ENCODE data around the gene NAALADL1. TPM values are rescaled to one million over a fixed set of nuclear protein-coding genes. Genes with fewer than 3 reads are reported as not detected.

NAALADL1 gene
- total RNA-seq, 1 donor from 2014 or later, result 21.7 TPM

DNA sequence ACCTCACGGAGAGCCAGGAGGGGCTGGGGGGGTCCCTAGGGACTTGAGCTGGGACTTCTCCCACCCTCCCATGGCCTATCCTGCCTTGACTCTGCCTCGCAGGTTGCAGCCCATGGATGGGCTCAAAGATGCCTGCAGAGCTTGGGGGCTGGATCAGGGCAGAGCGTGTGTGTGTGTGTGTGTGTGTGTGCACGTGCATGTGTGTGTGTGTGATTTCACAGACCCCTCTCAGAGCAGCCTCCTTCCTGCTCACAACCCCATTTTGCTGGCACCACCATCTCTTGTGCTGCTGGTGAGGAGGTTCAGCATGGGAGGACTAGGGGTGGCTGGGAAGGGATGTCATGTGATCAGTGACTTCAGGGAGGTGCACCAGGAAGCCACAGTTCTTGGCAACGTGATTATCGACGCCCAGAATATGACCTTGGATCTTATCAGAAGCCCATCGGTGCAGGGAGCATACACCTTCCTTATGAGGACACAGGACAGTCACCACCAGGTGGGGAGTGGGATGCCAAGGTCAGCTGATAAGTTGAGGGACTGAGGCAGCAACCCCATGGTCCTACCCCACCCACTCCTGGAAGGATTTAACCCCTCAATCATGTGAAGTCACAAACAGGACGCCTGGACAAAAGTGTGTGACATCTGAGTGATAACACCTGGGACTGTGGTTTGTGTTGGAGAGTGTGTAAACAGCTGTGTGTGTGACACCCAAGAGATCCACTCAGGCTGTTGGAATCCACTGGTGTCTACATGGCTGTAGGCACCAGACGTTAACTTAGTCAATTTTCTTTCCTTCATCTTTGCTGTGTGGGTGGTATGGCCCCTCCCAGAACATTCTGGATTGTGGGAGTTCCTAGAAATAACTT is 1.8 kb upstream of the NAALADL1 start:
- TF ChIP-seq, protein P1, sequence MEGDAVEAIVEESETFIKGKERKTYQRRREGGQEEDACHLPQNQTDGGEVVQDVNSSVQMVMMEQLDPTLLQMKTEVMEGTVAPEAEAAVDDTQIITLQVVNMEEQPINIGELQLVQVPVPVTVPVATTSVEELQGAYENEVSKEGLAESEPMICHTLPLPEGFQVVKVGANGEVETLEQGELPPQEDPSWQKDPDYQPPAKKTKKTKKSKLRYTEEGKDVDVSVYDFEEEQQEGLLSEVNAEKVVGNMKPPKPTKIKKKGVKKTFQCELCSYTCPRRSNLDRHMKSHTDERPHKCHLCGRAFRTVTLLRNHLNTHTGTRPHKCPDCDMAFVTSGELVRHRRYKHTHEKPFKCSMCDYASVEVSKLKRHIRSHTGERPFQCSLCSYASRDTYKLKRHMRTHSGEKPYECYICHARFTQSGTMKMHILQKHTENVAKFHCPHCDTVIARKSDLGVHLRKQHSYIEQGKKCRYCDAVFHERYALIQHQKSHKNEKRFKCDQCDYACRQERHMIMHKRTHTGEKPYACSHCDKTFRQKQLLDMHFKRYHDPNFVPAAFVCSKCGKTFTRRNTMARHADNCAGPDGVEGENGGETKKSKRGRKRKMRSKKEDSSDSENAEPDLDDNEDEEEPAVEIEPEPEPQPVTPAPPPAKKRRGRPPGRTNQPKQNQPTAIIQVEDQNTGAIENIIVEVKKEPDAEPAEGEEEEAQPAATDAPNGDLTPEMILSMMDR (IDR thresholded peaks at IDR 0.05; ENCODE audit: insufficient read depth, low read length, poor library complexity, severe bottlenecking), result no peak
- Histone ChIP-seq H3K4me3 (ENCODE audit: low read depth, low read length) (no peak overlapping the region), H3K36me3 (ENCODE audit: control insufficient read depth, insufficient read depth, low read length) (no peaks in the 10 kb centered on the region), H3K27me3 (ENCODE audit: control insufficient read depth, insufficient read depth, low read length) (no peaks in the 10 kb centered on the region)
- DNase-seq (ENCODE audit: low read depth), result no peak

DNA sequence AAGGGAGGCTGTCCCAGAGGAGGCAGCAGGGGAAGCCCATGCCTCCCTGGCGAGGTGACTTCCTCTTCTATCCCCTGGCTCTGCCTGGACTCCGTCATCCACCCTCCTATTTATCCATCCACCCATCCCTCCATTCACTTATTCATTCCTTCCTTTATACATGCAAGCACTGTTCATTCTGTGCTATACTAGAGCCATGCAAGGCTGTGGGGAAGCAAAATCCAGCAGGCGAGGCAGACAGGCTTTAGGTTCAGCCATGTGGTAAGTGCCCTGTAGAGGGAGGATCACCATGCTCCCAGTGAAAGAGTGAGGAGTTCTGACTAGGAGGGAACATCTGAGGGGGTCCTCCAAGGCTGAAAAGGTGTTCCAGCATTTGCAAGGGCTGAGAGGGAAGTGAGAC is 1.2 kb upstream of the NAALADL1 start:
- Histone ChIP-seq H3K27me3 (ENCODE audit: control insufficient read depth, insufficient read depth, low read length) (peaks cover 2% of the 10 kb centered on the region), H3K36me3 (ENCODE audit: control insufficient read depth, insufficient read depth, low read length) (no peaks in the 10 kb centered on the region), H3K4me3 (ENCODE audit: low read depth, low read length) (no peak overlapping the region)
- DNase-seq (ENCODE audit: low read depth), result no peak
- TF ChIP-seq, protein P1 (IDR thresholded peaks at IDR 0.05; ENCODE audit: insufficient read depth, low read length, poor library complexity, severe bottlenecking), result no peak

DNA sequence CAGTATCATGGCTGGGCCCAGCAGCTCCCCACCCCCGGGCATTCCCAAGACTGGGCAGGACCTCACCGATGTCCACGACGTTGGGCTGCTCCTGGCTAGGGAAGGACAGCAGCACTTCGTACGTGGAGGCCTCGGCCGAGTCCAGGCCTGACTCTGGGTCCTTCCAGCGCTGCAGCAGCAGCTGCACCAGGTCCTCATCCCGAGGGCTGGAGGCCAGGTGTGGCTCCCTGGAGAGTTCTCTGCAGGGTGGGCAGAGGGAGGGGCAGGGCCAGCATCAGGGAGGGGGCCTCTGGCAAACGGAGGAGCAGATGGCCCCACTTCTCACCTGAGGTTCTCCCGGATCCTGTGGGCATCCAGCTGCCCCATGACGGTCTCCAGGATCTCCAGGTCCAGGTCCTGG is 341 bp downstream of the NAALADL1 start:
- Histone ChIP-seq H3K36me3 (ENCODE audit: control insufficient read depth, insufficient read depth, low read length) (no peaks in the 10 kb centered on the region), H3K4me3 (ENCODE audit: low read depth, low read length) (no peak overlapping the region), H3K27me3 (ENCODE audit: control insufficient read depth, insufficient read depth, low read length) (peaks cover 2% of the 10 kb centered on the region)
- TF ChIP-seq, protein P1 (IDR thresholded peaks at IDR 0.05; ENCODE audit: insufficient read depth, low read length, poor library complexity, severe bottlenecking), result no peak
- DNase-seq (ENCODE audit: low read depth), result no peak

DNA sequence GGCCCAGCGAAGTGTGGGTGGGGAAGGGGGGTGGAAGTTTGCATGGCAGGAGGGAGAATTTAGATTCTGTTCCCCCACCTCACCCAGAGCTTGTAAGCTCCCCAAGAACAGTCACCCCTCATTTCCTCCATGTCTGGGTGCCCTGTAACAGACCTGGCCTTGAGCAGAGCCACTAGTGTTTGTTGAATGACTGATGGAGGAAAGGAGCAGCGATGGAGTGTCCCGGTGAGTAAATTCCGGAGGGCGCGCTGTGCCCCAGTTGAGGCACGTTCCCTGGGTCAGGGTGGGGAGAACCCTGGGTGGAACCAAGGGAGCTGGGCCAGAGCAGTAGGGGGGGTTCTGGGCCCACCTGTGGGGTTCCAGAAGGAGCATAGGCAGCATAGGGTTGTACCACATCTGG is 827 bp downstream of the NAALADL1 start:
- no peak overlapping the region for H3K4me3 ChIP-seq (ENCODE audit: low read depth, low read length)
- no peaks in the 10 kb centered on the region for H3K36me3 ChIP-seq (ENCODE audit: control insufficient read depth, insufficient read depth, low read length)
- H3K27me3 ChIP-seq (ENCODE audit: control insufficient read depth, insufficient read depth, low read length), result peaks cover 6% of the 10 kb centered on the region
- DNase-seq (ENCODE audit: low read depth), result no peak
- TF ChIP-seq, protein P1 (IDR thresholded peaks at IDR 0.05; ENCODE audit: insufficient read depth, low read length, poor library complexity, severe bottlenecking), result no peak

DNA sequence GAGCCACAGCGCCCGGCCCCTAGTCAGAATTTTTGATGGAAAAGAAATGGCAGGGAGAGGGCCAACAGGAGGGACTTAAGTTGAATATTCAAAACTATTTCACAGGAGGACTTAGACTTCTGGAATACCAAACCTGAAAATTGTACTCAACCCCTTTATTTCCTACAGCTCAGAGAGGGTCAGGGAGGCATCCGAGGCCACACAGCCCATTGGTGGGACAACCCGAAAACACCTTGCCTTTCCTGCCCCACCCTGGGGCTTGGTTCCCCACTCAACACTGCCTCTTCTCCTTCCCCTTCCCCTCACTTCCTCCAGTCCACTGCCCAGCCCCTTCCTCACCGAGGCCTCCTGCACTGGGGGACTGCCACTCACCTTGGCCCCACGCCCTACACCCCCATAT is 1.4 kb downstream of the NAALADL1 start:
- H3K4me3 ChIP-seq (ENCODE audit: low read depth, low read length), result no peak overlapping the region
- peaks cover 6% of the 10 kb centered on the region for H3K27me3 ChIP-seq (ENCODE audit: control insufficient read depth, insufficient read depth, low read length)
- H3K36me3 ChIP-seq (ENCODE audit: control insufficient read depth, insufficient read depth, low read length), result no peaks in the 10 kb centered on the region
- DNase-seq (ENCODE audit: low read depth), result no peak
- TF ChIP-seq, protein P1 (IDR thresholded peaks at IDR 0.05; ENCODE audit: insufficient read depth, low read length, poor library complexity, severe bottlenecking), result no peak

DNA sequence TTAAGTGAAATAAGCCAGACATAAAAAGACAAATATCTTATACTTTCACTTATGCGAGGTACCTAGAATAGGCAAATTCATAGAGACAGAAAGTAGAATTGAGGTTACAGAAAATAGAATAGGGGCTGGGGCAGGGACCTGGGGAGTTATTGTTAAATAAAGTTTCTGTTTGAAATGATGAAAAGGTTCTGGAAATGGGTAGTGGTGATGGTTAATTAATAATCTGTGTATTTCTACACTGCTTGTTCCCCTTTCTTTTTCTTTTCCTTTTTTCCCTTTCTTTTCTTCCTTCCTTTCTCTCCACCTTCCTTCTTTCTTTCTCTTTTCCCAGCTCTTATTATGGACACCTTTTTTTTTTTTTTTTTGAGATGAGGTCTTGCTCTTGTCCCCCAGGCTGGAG is 2.8 kb downstream of the NAALADL1 start:
- Histone ChIP-seq H3K4me3 (ENCODE audit: low read depth, low read length) (no peak overlapping the region), H3K27me3 (ENCODE audit: control insufficient read depth, insufficient read depth, low read length) (peaks cover 6% of the 10 kb centered on the region), H3K36me3 (ENCODE audit: control insufficient read depth, insufficient read depth, low read length) (no peaks in the 10 kb centered on the region)
- TF ChIP-seq, protein P1 (IDR thresholded peaks at IDR 0.05; ENCODE audit: insufficient read depth, low read length, poor library complexity, severe bottlenecking), result no peak
- no peak for DNase-seq (ENCODE audit: low read depth)
